ENCODE measurements around the gene KDM8. TPM values are rescaled to one million over a fixed set of nuclear protein-coding genes. Genes with fewer than 3 reads are reported as not detected.

The KDM8 gene
- total and polyA plus RNA-seq, 3 donors from 2014 or later = 5.7 to 14.7 (median 8.3) TPM

DNA sequence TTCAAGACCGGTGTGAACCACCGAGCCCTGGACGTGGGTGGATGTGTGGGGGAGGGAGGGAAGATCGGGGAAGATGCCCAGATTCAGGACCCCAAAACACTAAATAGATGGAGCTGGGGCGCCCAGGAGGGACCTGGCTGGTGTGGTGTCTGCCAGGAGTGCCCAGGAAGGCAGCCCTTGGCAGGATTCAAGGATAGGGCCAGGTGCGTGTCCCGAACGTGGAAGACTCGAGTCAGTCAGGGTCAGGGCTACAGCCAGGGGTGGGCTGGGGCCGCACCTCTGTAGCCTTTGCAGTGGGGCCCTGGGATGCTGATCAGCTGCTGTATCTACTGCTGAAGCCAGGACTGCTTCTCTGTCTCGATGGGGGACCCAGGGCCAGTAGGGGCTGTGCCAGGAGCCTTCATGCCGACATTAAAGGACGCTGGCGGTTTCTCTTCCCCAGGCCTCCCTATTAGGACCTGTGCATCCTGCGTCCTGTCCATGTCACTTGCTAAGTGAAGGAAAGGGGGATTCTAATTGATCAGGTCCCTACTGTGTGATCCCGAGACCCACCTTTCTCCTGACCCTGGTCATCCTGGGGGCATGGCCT is 13.1 kb downstream of the KDM8 start:
- DNase-seq = no peak
- H3K27ac ChIP-seq = no peak overlapping the region
- no peaks in the 10 kb centered on the region for H3K36me3 ChIP-seq (ENCODE audit: low read depth, missing control alignments)
- H3K4me1 ChIP-seq = no peaks in the 10 kb centered on the region
- intact Hi-C loops (cut with DNase I; ENCODE audit: low total_unique reads) = no loop called here
- no peaks in the 10 kb centered on the region for H3K9me3 ChIP-seq
- no peaks in the 10 kb centered on the region for H3K27me3 ChIP-seq
- WGBS, 2 donors = 84 to 91% methylated on average over 11 to 16 of the region's 16 CpGs
- TF ChIP-seq POLR2A (IDR thresholded peaks at IDR 0.05) = no peak
- TF ChIP-seq, protein P1, sequence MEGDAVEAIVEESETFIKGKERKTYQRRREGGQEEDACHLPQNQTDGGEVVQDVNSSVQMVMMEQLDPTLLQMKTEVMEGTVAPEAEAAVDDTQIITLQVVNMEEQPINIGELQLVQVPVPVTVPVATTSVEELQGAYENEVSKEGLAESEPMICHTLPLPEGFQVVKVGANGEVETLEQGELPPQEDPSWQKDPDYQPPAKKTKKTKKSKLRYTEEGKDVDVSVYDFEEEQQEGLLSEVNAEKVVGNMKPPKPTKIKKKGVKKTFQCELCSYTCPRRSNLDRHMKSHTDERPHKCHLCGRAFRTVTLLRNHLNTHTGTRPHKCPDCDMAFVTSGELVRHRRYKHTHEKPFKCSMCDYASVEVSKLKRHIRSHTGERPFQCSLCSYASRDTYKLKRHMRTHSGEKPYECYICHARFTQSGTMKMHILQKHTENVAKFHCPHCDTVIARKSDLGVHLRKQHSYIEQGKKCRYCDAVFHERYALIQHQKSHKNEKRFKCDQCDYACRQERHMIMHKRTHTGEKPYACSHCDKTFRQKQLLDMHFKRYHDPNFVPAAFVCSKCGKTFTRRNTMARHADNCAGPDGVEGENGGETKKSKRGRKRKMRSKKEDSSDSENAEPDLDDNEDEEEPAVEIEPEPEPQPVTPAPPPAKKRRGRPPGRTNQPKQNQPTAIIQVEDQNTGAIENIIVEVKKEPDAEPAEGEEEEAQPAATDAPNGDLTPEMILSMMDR (IDR thresholded peaks at IDR 0.05) = no peak
- H3K4me3 ChIP-seq = no peak overlapping the region

DNA sequence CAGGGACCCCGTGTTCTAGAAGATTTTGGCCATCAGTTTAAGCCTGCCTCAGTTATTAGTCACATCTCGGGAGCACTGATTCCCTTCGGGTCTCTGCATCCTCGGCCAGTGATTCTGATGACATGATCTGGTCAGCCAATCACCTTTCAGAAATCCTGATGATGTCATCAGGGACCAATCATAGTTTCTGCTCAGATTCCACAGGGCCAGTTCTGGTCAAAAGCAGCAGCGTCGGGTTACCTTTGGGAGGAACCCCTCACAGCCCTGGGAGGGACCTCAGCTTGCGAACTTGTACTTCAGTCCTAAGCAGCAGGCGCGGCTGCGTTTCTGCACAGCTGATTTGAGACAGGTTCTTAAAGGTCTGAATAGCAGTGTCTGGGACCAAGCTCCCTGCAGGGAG is 13.9 kb downstream of the KDM8 start:
- Histone ChIP-seq H3K4me3 (no peak overlapping the region), H3K4me1 (no peaks in the 10 kb centered on the region), H3K9me3 (no peaks in the 10 kb centered on the region), H3K27me3 (no peaks in the 10 kb centered on the region), H3K36me3 (ENCODE audit: low read depth, missing control alignments) (no peaks in the 10 kb centered on the region), H3K27ac (no peak overlapping the region)
- intact Hi-C loops (cut with DNase I; ENCODE audit: low total_unique reads) = no loop called here
- TF ChIP-seq POLR2A (IDR thresholded peaks at IDR 0.05) = no peak
- TF ChIP-seq, protein P1 (IDR thresholded peaks at IDR 0.05) = no peak
- DNase-seq = no peak
- 88 to 89% methylated on average over 10 of the region's 10 CpGs for whole genome bisulfite sequencing, 2 donors

DNA sequence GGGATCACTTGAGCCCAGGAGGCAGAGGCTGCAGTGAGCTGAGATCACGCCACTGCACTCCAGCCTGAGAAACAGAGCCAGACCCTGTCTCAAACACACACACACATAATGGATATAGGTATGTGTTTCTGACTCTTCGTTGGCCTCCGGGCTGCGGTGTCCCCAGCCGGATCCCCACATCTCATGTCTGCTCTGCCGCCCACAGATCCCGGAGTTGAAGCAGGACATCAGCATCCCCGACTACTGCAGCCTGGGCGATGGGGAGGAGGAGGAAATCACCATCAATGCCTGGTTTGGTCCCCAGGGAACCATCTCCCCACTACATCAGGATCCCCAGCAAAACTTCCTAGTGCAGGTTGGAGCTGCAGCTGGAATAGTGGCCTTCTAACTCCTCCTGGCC is 15.4 kb downstream of the KDM8 start:
- H3K27ac ChIP-seq = no peak overlapping the region
- no peak for TF ChIP-seq POLR2A (IDR thresholded peaks at IDR 0.05)
- TF ChIP-seq, protein P1 (IDR thresholded peaks at IDR 0.05) = no peak
- no peak overlapping the region for H3K4me3 ChIP-seq
- WGBS, 2 donors = 86 to 94% methylated on average over 9 of the region's 9 CpGs
- no peaks in the 10 kb centered on the region for H3K36me3 ChIP-seq (ENCODE audit: low read depth, missing control alignments)
- no peaks in the 10 kb centered on the region for H3K9me3 ChIP-seq
- no peaks in the 10 kb centered on the region for H3K4me1 ChIP-seq
- DNase-seq = no peak
- no peaks in the 10 kb centered on the region for H3K27me3 ChIP-seq
- intact Hi-C loops (cut with DNase I; ENCODE audit: low total_unique reads) = no loop called here

DNA sequence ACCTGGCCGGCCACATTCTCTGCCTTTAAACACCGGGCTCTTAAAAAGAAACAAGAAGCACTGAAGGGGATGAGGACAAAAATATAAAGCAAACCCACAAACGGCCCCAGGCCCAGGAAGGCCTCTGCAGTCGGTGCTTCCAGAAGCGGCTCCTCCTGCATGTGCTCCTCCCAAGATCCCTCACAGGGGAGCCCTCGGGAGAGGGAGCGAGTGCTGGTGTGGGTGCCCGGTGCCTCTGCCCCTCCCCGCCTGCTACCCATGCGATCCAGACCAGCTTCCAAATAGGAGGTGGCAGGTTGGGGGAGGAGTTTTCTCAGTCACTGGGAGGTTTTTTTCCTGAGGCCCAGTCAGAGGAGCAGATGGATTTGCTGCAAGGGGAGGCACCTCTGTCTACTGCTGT is 15.8 kb downstream of the KDM8 start:
- Histone ChIP-seq H3K27ac (no peak overlapping the region), H3K27me3 (no peaks in the 10 kb centered on the region), H3K36me3 (ENCODE audit: low read depth, missing control alignments) (no peaks in the 10 kb centered on the region), H3K4me1 (no peaks in the 10 kb centered on the region), H3K9me3 (no peaks in the 10 kb centered on the region), H3K4me3 (no peak overlapping the region)
- intact Hi-C loops (cut with DNase I; ENCODE audit: low total_unique reads) = no loop called here
- TF ChIP-seq POLR2A (IDR thresholded peaks at IDR 0.05) = no peak
- TF ChIP-seq, protein P1 (IDR thresholded peaks at IDR 0.05) = no peak
- 79 to 80% methylated on average over 2 to 10 of the region's 10 CpGs for WGBS, 2 donors
- no peak for DNase-seq

DNA sequence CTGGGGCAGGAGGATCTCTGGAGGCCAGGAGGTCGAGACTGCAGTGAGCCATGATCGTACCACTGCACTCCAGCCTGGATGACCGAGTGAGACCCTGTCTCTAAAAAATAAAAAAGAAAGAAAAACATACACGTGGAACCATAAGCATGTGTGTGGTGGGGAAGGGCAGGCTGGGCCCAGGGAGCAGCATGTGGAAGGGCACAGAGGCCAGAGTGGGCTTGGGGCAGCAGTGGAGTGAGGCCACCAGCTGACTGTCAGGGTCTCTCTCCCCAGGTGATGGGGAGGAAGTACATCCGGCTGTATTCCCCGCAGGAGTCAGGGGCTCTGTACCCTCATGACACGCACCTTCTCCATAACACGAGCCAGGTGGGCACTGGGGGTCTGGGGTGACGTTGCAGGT is 16.8 kb downstream of the KDM8 start:
- Histone ChIP-seq H3K36me3 (ENCODE audit: low read depth, missing control alignments) (no peaks in the 10 kb centered on the region), H3K9me3 (no peaks in the 10 kb centered on the region), H3K4me3 (no peak overlapping the region), H3K27me3 (no peaks in the 10 kb centered on the region), H3K27ac (no peak overlapping the region), H3K4me1 (no peaks in the 10 kb centered on the region)
- intact Hi-C loops (cut with DNase I; ENCODE audit: low total_unique reads) = loop anchor here (10.0 kb wide), 1 partner anchor 125 kb away; no protein-coding TSS in a partner anchor
- DNase-seq = no peak
- WGBS, 2 donors = 90 to 93% methylated on average over 9 of the region's 9 CpGs
- no peak for TF ChIP-seq POLR2A (IDR thresholded peaks at IDR 0.05)
- TF ChIP-seq, protein P1 (IDR thresholded peaks at IDR 0.05) = no peak
